NCI-H2196 (cell line): ENCODE data around the gene PRICKLE2.

Source experiments
- DNase-seq: peaks from one replicate; lab custom pipeline; 2025; ENCODE audit not compliant: unreplicated experiment; lab: John Stamatoyannopoulos, UW

Gene PRICKLE2

DNA sequence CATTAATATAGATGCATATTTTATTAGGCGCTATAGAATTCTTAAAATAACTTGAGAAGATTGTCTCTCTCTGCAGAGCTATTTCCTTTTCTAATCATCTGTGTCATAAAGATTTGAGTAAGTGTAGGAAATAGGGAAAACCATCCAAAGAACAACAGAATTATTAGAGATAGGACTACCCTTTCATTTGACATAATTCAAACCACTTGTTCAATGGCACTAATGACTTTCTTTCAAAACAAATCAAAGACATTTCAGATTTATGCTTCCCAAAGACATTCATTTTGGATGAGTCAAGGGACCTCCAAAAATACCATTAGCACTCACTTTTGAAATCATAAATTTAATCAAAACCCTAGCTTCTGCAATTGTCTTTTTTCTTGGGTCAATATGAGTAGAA is 29.5 kb downstream of the PRICKLE2 start:
- DNase-seq, result no peak

DNA sequence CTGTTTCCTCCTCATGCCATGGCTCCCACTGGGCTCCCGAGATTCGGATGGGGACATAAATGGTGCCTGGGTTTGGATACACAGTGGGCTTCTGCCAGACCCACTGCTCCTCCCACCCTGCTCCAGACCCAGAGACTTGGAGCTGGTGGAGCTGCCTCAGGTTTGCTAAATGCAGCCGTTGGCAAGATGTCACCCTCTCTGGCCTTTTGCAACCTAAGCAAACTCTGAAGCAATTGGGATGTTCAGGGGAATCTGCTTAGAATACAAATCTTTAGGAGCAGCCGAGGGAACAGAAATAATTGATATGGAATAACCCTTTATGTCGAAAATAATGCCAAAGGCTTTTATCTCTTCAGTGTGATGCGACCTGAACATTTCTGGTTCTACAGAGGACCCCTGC is 33.4 kb downstream of the PRICKLE2 start:
- DNase-seq, result no peak

DNA sequence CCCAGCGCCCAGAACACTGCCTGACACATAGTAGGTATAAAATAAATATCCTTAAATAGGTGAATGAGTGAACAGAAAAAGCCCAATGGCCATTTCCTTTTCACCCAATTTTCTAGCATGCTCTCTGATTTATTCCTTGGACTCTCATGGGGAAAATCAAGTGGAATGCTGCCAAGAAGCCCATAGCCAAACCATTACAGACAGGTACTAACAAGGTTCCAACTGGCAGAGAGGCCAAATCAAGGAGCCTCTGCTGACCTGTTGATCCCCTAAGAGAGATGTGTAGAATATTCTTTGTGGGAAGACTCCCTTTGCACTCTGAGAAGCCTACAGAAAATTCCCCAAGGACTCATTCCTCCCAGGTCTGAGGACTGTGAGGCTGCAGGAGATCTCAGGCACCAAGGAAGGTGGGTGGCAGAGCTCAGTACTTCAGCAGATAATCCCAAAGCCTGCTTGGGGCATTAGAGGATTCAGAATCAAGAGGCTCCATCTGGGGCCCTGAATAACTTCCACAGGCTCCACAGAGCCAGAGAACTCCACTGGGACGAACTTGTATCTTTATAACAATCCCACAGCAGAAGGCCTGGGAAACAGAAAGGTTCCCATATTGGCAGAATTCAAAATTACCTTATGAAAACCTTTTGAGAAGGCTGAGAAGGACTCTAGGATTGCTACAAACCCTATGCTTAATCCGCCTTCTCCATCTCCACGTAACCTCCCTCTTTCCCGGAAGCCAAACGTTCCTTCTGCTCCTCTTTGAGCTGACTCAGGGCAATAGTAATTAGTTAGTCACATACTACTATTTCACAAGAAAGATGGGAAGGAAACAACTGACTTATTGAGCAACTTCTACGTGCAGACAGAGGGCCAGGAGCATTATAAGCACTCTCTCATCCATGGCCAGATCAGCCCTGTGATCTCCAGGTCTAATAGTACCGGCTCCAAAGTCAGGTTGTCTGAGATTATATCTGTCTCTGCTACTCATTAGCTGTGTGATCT is 34.5 kb downstream of the PRICKLE2 start:
- no peak for DNase-seq

DNA sequence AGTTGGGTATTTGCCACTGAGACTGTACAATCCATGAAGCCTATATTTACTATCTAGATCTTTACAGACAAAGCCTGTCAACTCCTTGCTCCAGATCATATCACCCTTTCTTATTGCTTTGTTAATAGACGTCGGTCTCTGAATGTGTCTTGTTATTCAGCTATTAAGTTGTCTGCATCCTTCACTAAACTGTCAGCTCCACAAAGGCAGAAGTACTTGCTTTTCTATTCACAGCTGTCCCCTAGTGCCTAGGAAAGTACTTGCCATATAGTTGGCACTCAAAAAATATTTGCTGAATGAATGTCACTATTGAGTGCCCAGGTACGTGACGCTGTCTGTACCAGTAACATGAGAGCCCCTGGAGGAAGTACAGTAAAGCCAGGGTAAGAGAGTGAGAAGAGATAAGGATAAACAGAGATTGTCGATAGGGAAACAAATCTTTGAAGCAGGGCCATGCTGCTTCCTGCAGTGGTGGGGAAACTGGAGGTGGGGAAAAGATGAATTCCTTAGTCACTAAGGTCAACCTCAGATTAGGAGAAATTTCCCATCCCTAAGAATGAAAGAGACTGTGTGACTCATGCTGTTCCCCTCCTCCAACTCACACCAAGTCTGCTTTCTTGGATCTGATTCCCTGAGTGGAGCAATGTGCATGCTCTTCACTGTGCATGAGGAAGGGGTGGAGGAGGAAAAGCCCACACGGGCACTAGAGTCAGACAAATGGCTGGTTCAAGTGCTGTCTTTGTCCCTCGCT is 36.3 kb downstream of the PRICKLE2 start:
- DNase-seq, result no peak

DNA sequence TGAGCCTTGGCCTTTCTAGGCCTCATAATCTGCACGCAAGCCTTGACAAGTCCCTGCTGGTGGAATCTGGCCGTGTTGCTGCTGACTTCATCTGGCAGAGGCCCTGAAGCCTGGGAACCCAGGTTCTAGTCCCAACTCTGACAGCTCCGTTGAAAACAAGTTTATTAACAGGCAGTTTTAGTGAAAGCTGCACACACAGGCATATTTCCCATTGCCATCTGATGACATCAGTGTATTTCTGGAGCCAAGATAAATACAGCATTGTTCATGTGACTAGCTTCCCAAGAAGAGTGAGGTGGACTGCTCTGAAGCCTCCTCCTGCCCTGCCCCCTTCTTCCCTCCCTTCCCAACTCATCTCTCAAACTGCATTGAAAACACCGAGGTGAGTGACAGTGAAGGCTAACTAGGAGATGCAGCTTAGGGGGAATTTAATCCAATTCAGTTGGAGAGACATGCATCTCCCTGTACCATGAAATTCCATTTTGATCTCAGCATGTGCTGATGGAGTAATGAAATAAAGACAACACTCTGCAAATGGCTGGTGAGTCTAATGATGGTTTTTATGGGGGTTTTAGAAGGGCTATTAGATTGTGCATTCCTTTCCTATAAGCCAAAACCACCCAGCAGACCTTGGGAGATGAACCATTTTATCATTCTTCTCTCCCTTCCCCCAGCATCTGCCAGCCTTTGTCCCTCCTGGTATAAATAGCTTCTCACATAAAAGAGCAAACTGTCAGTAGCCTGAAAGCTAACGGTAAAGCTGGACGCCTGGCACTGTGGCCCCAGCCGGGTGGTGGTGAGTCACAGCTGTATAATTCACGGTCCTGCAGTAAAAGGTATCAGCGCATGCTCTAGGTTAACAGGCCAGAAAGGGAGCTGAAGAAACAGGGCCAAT is 38.0 kb downstream of the PRICKLE2 start:
- peak; percentile 6 for DNase-seq

DNA sequence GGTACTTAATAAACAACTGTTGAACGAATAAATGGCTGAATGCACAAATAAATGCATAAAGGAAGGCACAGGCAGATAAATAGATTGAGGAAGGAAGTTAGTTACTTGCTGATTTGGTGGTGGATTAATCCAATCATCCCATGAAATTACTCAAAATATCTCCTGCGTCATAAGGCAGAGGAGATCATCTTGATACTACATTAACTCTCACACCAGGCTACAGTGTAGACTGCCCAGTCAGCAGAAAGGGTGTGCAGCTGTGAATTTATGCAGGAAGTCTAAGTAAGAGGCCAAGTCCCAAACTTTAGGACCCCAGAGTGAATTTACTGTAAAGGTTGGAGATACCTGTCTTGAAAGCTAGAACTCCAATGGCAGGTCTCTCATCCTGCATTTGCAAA is 38.6 kb downstream of the PRICKLE2 start:
- no peak for DNase-seq

DNA sequence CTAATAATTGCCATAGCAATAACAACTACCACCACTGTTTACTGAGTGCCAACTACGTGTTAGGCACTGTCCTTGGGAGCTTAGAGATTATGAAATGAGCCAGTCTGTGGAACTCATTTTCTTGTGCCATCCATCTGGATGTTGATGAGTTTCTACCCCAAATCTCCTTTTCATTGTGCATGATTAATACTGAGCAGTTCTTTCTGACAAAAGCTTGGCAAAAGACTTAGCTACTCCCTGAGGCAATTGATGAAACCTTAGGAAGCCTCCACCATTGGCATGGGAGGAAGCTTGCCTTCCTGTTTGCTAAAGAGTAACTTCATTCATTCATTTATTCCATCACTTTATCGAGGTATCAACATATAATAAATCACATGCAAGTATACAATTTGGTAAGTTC is 39.8 kb downstream of the PRICKLE2 start:
- no peak for DNase-seq

DNA sequence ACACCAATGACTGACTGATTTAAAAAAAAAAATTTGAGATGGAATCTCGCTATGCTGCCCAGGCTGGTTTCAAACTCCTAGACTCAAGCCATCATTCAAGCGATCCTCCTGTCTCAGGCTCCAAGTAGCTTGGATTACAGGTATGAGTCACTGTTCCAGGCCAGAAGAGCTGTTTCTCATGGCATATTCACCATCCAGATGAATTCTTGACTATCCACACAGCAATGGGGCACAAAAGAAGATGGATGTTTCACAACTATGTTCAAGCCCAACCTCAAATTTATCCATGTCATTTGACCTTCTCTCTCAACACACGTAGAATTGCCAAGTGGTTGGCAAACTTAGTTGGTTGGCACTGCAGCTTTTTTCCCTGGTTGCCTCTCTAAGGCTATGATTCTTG is 40.6 kb downstream of the PRICKLE2 start:
- no peak for DNase-seq

DNA sequence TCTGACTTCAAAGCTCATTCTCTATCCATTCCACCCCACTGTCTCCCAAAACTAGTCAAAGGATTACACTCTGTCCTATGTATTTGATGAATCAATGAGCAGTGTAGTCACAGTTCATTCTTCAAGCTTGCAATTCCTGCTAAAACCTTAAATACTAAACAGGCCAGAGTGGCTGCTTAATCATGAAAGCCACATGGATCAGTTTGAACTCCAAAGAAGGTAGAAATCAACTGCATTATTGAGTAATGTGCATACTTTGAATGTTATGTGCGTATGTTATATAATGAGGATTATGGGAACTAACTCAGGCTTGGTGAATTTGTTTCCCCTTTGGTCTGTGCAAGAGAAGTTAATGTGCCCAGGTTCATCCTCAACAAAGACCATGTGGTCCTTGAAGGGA is 45.4 kb downstream of the PRICKLE2 start:
- DNase-seq, result no peak

DNA sequence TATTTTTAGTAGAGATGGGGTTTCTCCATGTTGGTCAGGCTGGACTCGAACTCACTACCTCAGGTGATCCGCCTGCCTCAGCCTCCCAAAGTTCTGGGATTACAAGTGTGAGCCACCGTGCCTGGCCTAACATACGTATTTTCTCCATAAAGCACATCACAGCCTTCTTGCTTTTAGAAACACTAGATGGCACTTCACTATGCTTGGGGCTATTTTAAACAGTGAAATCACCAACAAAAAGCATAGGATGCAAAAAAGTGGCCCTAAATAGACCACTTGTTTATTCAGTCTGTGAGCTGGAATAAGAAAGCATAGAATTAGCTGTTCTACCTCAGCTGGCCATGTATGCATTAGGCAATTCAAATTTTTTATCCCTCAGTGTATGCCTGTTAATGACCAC is 46.0 kb downstream of the PRICKLE2 start:
- no peak for DNase-seq

DNA sequence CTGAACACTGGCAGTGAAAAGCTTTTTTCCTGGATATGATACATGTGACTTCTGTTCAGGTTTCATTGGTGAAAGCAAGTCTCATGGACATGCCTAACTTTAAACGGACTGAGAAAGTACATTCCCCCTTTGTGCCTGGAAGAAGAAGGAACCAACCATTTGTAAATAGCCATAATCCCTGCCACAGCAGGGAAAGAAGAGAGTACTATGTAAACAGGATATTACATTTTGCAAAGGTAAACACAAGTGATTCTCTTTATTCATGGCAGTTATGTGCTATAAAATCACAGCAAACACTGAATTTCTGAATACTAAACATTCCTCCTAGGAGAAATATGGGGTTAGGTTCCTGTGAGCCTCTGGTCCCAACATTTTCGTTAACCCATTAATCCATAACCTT is 46.8 kb downstream of the PRICKLE2 start:
- no peak for DNase-seq

DNA sequence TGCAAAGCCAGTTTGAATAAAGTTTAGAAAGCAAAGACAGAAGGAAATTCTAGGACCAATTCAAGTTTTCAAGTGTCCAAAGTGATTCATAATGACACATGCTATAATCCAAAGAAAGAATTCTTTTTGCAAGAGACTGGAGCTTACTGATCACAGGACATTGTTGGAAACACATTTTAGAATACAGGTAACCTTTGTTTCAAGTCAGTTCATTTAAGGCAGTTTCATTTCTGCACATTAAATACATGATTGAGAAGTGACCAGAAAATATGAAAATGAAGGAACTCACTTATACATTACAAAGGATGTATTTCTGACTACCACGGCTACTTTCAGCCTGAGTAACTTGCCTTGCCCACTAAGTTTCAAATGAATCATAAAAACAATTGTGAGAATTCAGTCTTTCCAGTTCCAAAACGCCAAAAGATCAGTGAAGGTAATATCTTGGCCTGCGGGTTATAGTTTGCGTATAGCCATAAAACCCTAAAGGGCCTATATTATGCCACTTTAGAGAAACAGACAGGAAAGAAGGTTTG is 48.7 kb downstream of the PRICKLE2 start:
- no peak for DNase-seq

DNA sequence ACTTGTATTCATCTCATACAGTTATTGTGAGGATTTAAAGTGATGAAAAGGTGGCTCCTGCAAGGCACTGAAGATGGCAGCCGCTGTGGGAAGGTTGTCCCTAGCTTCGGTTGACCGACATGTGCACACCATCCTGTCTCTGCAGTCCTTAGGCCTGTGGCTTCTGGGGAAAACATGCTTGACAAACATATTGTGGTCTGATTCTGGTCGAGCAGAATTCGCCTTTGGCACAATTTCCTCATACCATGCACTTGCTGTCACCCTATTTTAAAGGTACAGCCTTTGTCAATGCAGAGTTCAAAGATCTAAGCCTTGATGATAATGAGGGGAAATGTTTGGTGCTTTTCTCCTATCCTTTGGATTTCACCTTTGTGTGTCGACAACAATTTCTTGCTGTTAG is 50.9 kb downstream of the PRICKLE2 start:
- DNase-seq, result no peak

DNA sequence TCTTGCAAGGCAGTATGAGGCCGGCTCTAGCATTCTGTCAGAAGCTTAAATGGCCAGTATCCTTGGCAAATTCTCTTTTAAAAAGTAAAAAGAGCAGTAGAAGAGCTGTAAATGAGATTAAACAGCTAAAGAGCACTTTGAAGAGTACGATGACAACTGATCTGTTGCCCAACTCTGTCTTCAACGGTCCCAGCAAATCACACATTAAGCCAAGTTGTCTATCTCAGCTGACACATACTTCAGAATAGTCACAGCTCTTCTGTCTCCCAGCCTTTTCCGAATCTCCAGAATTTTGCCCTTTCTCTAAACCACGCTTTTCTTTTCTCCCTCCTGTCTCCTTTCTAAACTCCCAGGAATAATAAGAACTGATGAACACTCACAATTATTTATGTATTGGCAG is 51.7 kb downstream of the PRICKLE2 start:
- DNase-seq, result no peak

DNA sequence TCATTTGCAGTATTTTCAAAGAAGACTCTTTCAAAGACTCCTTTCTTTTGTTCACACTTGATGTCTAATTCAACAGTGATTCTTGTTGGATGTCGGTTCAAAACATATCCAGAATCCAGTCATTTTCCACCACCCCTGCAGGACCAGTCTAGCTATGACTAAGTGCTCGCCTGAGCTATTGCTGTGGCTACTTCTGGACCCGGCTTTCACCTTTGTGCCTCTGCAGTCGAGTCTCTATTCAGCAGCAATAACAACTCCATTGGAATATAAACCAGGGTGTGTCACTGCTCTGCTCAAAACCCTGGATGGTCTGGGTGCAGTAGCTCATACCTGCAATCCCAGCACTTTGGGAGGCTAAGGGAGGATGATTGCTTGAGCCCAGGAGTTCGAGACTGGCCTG is 55.0 kb downstream of the PRICKLE2 start:
- no peak for DNase-seq

DNA sequence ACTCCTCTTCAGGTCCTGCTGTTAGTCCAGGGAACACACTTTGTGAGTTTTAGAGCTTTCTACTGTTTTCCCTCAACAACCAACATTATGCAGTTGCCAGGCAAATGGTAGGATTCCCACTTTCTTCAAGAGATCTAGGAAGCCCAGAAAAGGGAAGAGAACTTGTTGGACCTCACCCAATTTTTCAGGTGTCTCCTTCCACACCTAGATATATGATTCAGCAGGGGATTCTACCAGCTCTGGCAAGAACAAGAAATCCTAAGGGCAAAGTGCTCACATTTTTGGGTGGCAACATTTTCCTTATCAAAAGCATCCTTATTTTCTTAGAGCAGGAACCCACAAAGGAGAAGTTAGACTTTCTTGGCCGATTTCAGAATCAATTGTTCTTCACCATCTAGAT is 57.4 kb downstream of the PRICKLE2 start:
- DNase-seq, result no peak

DNA sequence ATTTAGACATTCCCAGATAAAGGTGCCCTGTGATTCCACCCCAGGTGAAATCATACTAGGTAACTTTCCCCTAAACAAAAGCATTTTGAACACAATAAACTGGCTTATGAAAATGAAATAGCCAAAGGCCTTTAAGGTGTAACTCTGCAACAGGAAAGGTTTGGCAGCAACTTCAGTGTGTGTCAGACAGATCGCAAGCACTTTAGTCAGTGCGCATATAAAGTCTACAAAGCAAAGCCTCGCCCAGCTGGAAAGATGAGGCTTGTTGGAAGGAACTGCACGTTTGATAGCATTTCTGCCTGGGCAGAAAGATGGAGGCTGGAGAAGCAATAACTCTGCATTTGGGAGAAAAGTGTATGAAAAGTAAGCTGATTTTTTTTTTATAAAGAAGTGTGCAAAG is 57.9 kb downstream of the PRICKLE2 start:
- no peak for DNase-seq

DNA sequence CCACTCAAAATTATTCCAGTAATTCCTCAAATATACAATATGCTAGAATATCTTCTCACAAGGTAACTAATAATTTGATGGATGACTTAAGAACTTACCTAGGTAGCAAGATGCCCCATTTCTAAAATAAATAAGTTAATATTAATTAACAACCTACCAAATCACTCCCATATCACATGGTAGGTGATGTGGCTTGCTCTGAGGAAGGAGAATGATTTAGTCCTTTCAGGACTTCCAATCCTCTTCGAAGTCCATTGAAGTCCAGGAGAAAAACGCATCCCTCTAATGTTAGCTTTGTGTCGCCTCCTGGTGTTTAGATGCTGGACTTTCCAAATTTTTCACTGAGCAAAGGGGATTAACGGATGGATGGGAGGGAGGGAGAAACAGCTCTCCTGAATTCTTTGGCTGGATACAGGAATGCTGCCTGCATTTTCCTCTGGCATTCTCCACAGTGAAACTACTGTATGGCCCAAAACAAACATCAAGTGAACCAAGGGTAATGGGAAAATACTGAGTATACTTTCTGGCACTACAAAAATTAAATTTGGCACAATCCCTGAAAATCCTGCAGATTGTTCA is 58.6 kb downstream of the PRICKLE2 start:
- no peak for DNase-seq

DNA sequence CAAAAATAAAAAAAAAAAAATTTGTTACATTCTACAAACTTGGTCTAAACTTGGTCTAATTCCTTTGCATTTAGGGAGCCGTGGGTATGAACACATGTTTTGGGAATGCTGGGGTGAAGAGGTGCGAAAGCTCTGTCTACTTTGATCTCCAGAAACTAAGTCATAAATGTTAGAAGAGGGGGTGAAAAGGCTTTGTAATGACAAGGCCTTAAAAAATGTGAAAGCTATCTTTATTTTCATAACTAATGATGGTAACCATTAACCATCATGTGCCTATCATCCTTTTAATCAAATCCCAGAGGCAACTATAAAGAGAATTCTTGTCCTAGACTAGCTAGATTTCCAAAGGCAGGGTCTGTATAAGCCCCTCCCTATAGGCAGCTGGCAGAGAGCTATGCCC is 60.9 kb downstream of the PRICKLE2 start:
- no peak for DNase-seq

DNA sequence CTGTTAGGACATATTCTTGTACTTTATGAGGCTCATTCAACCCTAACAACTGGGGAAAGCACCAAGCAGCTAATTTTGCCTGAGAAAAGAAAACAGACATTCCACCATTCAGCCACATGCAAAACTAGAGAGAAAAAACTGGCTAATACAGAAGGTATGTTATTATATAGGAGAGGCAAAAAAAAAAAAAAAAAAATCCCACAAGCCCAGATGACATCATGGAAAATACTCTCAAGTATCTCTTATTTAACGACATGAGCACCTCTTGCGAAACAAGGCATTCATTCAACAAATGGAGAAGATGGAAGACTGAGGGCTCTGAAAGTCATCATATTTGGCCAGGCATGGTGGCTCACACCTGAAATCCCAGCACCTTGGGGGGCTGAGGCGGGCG is 61.5 kb downstream of the PRICKLE2 start:
- no peak for DNase-seq
